ENCODE measurements around the gene ANO1. TPM values are rescaled to one million over a fixed set of nuclear protein-coding genes. Genes with fewer than 3 reads are reported as not detected.

ANO1 gene
- not detected for total RNA-seq

GRCh38 chr11:70078095-70078780 is at the start of gene ANO1:
ANO1 (plus strand) TSS chr11:70078317; CDS start chr11:70078607, 290 bp downstream.

GRCh38 chr11:70202920-70203750 is 125.0 kb downstream of the ANO1 start, which contains the start of gene FADD:
FADD (plus strand) TSS chr11:70203296; CDS start chr11:70203460, 164 bp downstream.

Small RNA genes lying within 50 kb of the gene (small RNA-seq; reads per million reads assigned to genes)
- not detected for gene RNU6-1175P (ENCODE audit: low replicate concordance)

Other genes starting within 250 kb of the ANO1 start
- 13.8 TPM for gene FADD, start 125.0 kb downstream of the ANO1 start, total RNA-seq
- gene PPFIA1, start 192.4 kb downstream of the ANO1 start, total RNA-seq: 71.7 TPM